ENCODE measurements around the gene MYPN. TPM values are rescaled to one million over a fixed set of nuclear protein-coding genes. Genes with fewer than 3 reads are reported as not detected.

The MYPN gene
- total and polyA plus RNA-seq, 2 donors (not counting 1 experiment from before 2014, with no cell fraction given), result not detected

DNA sequence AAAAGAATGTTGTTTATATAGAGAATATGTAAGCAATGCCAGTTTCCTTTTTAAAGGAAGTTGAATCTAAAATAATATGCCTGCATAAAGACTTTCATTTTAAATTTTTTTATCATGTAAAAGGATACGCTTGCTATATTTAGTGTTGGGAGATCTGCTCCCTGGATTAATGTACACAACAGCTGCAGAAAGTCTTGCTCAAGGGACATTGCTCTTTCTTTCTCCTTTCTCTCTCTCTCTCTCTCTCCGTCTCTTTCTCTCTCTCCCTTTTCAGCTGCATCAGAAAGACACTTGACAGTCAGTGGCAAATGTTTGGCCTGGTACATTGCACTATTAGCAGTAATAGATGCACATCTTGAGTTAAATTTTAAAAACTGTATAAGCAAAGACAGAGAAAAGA is 739 bp downstream of the MYPN start:
- ATAC-seq (ENCODE audit: low read depth) (no peak), DNase-seq (no peak)
- no CpG with 5 or more reads among the region's 2 CpGs for WGBS (ENCODE audit: insufficient coverage)
- H3K4me3 Mint-ChIP-seq, result no peak overlapping the region
- no peaks in the 10 kb centered on the region for H3K9me3 ChIP-seq (ENCODE audit: control extremely low read depth in 1 of 3, control insufficient read depth in 2 of 3, insufficient read depth in 1 of 3, low read length in 2 of 3)
- no peaks in the 10 kb centered on the region for H3K36me3 ChIP-seq (replicated peaks in 1 of 2; ENCODE audit: control extremely low read depth in 1 of 2, control insufficient read depth in 1 of 2, extremely low read depth in 1 of 2, insufficient read depth in 2 of 2, low read length in 1 of 2)
- CTCF ChIA-PET, result no interaction called here
- no peak overlapping the region for H2AFZ ChIP-seq (ENCODE audit: insufficient read depth, low read depth, low read length, poor library complexity, severe bottlenecking)
- H3K9ac ChIP-seq (ENCODE audit: low read length), result no peak overlapping the region
- no peaks in the 10 kb centered on the region for H4K20me1 ChIP-seq (ENCODE audit: control insufficient read depth, insufficient read depth, low read length, poor library complexity, severe bottlenecking)
- H3K4me3 ChIP-seq (ENCODE audit: control extremely low read depth in 1 of 5, extremely low read depth in 1 of 5, insufficient read depth in 1 of 5, low read depth in 2 of 5, low read length in 4 of 5), result no peak overlapping the region
- H3K27ac ChIP-seq (ENCODE audit: low read length in 2 of 2), result no peak overlapping the region
- H3K27ac Mint-ChIP-seq, result no peak overlapping the region
- no peaks in the 10 kb centered on the region for H3K79me2 ChIP-seq (ENCODE audit: control insufficient read depth, insufficient read depth, low read length)
- H3K27me3 Mint-ChIP-seq, result no peaks in the 10 kb centered on the region
- TF ChIP-seq EZH2 (IDR thresholded peaks at IDR 0.05; ENCODE audit: borderline replicate concordance, insufficient read depth, low read depth, low read length, poor library complexity, severe bottlenecking), result no peak
- TF ChIP-seq, protein P1, sequence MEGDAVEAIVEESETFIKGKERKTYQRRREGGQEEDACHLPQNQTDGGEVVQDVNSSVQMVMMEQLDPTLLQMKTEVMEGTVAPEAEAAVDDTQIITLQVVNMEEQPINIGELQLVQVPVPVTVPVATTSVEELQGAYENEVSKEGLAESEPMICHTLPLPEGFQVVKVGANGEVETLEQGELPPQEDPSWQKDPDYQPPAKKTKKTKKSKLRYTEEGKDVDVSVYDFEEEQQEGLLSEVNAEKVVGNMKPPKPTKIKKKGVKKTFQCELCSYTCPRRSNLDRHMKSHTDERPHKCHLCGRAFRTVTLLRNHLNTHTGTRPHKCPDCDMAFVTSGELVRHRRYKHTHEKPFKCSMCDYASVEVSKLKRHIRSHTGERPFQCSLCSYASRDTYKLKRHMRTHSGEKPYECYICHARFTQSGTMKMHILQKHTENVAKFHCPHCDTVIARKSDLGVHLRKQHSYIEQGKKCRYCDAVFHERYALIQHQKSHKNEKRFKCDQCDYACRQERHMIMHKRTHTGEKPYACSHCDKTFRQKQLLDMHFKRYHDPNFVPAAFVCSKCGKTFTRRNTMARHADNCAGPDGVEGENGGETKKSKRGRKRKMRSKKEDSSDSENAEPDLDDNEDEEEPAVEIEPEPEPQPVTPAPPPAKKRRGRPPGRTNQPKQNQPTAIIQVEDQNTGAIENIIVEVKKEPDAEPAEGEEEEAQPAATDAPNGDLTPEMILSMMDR (IDR thresholded peaks at IDR 0.05), result no peak
- intact Hi-C loops (cut with micrococcal nuclease), result no loop called here
- H3K4me2 ChIP-seq (replicated peaks; ENCODE audit: low read depth, low read length, poor library complexity, severe bottlenecking), result no peak overlapping the region
- H3K9me3 Mint-ChIP-seq (ENCODE audit: insufficient read depth), result no peaks in the 10 kb centered on the region
- POLR2A ChIA-PET, result no interaction called here
- H3K4me1 ChIP-seq (ENCODE audit: control insufficient read depth in 2 of 2, insufficient read depth in 2 of 2, low read length in 2 of 2), result no peaks in the 10 kb centered on the region
- H3K4me1 Mint-ChIP-seq, result no peaks in the 10 kb centered on the region
- H3K27me3 ChIP-seq (replicated peaks in 1 of 4; ENCODE audit: control extremely low read depth in 1 of 4, control insufficient read depth in 3 of 4, insufficient read depth in 4 of 4, low read length in 3 of 4), result peaks cover 0 to 2% (median 0%) of the 10 kb centered on the region in 4 experiments

DNA sequence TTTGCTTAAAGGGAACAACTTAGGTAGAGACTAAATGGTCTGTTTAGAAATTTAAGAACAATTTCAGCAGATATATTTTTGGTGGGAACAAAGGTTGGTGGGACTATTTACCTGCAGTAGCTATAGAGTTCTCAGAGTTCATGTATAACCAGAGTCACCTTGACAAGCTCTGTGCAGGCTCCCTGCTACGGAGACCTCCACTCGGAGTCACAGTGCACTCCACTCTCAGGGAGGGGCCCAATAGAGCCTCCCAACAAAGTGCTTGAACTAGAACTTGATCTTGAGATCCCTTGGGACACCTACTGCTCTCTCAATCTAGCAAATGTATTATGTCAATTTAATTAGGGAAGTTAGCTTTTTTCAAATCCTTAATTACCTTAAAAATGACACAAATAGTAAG is 2.3 kb downstream of the MYPN start:
- Histone ChIP-seq H3K4me2 (replicated peaks; ENCODE audit: low read depth, low read length, poor library complexity, severe bottlenecking) (no peak overlapping the region), H3K79me2 (ENCODE audit: control insufficient read depth, insufficient read depth, low read length) (no peaks in the 10 kb centered on the region), H3K27ac (ENCODE audit: low read length in 2 of 2) (no peak overlapping the region), H2AFZ (ENCODE audit: insufficient read depth, low read depth, low read length, poor library complexity, severe bottlenecking) (no peak overlapping the region), H3K9ac (ENCODE audit: low read length) (no peak overlapping the region), H3K36me3 (replicated peaks in 1 of 2; ENCODE audit: control extremely low read depth in 1 of 2, control insufficient read depth in 1 of 2, extremely low read depth in 1 of 2, insufficient read depth in 2 of 2, low read length in 1 of 2) (no peaks in the 10 kb centered on the region), H3K9me3 (ENCODE audit: control extremely low read depth in 1 of 3, control insufficient read depth in 2 of 3, insufficient read depth in 1 of 3, low read length in 2 of 3) (no peaks in the 10 kb centered on the region), H4K20me1 (ENCODE audit: control insufficient read depth, insufficient read depth, low read length, poor library complexity, severe bottlenecking) (no peaks in the 10 kb centered on the region), H3K27me3 (replicated peaks in 1 of 4; ENCODE audit: control extremely low read depth in 1 of 4, control insufficient read depth in 3 of 4, insufficient read depth in 4 of 4, low read length in 3 of 4) (peaks cover 0 to 2% (median 1%) of the 10 kb centered on the region in 4 experiments), H3K4me1 (ENCODE audit: control insufficient read depth in 2 of 2, insufficient read depth in 2 of 2, low read length in 2 of 2) (no peaks in the 10 kb centered on the region), H3K4me3 (ENCODE audit: control extremely low read depth in 1 of 5, extremely low read depth in 1 of 5, insufficient read depth in 1 of 5, low read depth in 2 of 5, low read length in 4 of 5) (no peak overlapping the region)
- ChIA-PET POLR2A (no interaction called here), CTCF (no interaction called here)
- Mint-ChIP-seq H3K9me3 (ENCODE audit: insufficient read depth) (no peaks in the 10 kb centered on the region), H3K27me3 (no peaks in the 10 kb centered on the region), H3K4me3 (no peak overlapping the region), H3K27ac (no peak overlapping the region), H3K4me1 (no peaks in the 10 kb centered on the region)
- intact Hi-C loops (cut with micrococcal nuclease), result no loop called here
- WGBS (ENCODE audit: insufficient coverage), result 85% methylated on average over 2 of the region's 2 CpGs
- no peak for ATAC-seq (ENCODE audit: low read depth)
- TF ChIP-seq, protein P1 (IDR thresholded peaks at IDR 0.05), result no peak
- no peak for TF ChIP-seq EZH2 (IDR thresholded peaks at IDR 0.05; ENCODE audit: borderline replicate concordance, insufficient read depth, low read depth, low read length, poor library complexity, severe bottlenecking)
- DNase-seq, result no peak

Data from B cell (primary cell).